Breast epithelium (tissue), 3 donors: ENCODE results near the gene C18orf32.

Experiments
- CTCF ChIP-seq, 3 donors: fragments of 450-650 bp; IDR thresholded peaks; one replicate each; pipeline ENCODE4 v1.5.1; 2016 to 2017; ENCODE audit warnings: antibody characterized with exemption in 3 of 3, mild to moderate bottlenecking in 3 of 3, moderate library complexity in 3 of 3
- POLR2A ChIP-seq: fragments of 450-650 bp; IDR thresholded peaks from one replicate; pipeline ENCODE4 v1.6.1; 2016; ENCODE audit warnings: antibody characterized with exemption, mild to moderate bottlenecking, moderate library complexity
- POLR2AphosphoS5 ChIP-seq, 3 donors: sonication (generic); formaldehyde crosslinking; IDR thresholded peaks; one replicate each; pipeline ENCODE4 v1.6.1; 2017; ENCODE audit warnings: antibody characterized with exemption in 3 of 3

- TF ChIP-seq POLR2A = no peak
- TF ChIP-seq CTCF (IDR thresholded peaks at IDR 0.05) = no peak
- no peak for TF ChIP-seq POLR2AphosphoS5 (IDR thresholded peaks at IDR 0.05)
Measured at GRCh38 chr18:49444581-49444980, 42.5 kb downstream of the C18orf32 start.
